Measurements from ENCODE around the gene BPIFB1. TPM values are rescaled to one million over a fixed set of nuclear protein-coding genes. Genes with fewer than 3 reads are reported as not detected.

Gene BPIFB1
- total RNA-seq, 1 donor from 2014 or later, result not detected

DNA sequence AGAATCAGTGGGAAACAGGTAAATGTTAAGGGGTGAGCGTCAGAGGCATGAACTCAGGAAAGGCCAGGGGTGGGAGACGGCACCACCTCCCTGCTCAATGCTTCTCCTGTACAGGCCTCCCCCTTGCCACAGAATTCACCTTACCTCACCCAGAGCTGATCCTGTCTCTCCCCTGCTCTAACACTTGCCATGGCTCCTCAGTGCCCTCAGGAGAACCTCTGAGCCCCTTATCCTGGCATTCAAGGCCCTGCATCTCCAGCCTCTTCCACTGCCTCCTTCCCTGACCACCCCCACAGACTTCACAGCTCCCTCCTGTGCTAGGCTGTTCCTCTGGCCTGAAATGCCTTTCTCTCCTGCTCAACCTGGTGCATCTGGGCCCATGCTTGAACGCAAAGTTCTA is 33.9 kb downstream of the BPIFB1 start:
- DNase-seq (ENCODE audit: low read depth), result no peak
- TF ChIP-seq, protein P1, sequence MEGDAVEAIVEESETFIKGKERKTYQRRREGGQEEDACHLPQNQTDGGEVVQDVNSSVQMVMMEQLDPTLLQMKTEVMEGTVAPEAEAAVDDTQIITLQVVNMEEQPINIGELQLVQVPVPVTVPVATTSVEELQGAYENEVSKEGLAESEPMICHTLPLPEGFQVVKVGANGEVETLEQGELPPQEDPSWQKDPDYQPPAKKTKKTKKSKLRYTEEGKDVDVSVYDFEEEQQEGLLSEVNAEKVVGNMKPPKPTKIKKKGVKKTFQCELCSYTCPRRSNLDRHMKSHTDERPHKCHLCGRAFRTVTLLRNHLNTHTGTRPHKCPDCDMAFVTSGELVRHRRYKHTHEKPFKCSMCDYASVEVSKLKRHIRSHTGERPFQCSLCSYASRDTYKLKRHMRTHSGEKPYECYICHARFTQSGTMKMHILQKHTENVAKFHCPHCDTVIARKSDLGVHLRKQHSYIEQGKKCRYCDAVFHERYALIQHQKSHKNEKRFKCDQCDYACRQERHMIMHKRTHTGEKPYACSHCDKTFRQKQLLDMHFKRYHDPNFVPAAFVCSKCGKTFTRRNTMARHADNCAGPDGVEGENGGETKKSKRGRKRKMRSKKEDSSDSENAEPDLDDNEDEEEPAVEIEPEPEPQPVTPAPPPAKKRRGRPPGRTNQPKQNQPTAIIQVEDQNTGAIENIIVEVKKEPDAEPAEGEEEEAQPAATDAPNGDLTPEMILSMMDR (conservative IDR thresholded peaks at IDR 0.05; ENCODE audit: low read depth, low read length), result no peak
- no peak overlapping the region for H3K4me3 ChIP-seq (ENCODE audit: low read depth, low read length)

DNA sequence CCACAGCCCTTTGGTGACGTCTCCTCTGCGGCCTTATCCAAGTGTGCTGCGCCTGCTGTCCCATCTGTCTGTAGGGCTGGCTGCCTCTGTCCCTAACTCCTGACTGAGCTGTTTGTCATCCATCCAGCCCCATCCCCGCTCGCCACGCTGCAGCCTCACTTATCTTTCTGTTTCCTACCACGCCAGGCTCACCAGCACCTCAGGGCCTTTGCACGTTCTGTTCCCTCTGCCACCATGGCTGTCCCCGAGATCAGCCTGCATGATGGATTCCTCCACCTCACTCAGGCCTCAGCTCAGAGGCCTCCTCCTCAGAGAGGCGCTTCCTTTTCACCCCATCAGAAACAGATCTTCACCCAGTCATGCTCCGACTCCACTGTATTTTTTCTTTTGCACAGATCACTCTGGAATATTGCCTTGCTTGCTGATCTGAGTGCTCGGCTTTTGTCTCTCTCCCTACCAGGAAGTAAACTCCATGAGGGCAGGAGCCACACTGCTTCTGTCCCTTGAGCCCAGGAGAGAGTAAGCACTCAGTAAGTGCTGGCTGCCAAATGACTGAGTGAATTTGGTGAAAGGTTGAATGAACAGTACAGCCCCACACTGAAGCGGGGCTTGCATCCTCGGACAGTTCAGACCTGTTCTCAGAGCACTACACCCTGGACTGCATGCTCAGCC is 34.5 kb downstream of the BPIFB1 start:
- DNase-seq (ENCODE audit: low read depth), result no peak
- TF ChIP-seq, protein P1 (conservative IDR thresholded peaks at IDR 0.05; ENCODE audit: low read depth, low read length), result no peak
- H3K4me3 ChIP-seq (ENCODE audit: low read depth, low read length), result no peak overlapping the region

DNA sequence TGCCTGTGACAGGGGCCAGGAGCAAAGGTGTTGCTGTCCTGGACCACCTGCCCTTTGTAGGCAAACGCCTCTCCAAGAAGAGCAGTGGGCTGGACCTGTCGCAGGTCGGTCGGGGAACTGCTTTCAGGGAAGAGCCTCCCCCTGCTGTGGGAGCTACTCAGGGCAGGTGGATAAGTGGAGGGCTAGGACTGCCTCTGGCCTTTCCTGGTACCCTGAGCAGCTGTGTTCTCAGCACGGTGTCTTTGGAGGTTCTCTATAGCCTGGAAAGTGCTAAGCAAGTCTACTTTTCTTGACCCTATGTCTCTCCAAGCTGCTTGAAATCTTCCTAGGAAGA is 35.0 kb downstream of the BPIFB1 start:
- TF ChIP-seq, protein P1 (conservative IDR thresholded peaks at IDR 0.05; ENCODE audit: low read depth, low read length), result no peak
- DNase-seq (ENCODE audit: low read depth), result no peak
- H3K4me3 ChIP-seq (ENCODE audit: low read depth, low read length), result no peak overlapping the region

DNA sequence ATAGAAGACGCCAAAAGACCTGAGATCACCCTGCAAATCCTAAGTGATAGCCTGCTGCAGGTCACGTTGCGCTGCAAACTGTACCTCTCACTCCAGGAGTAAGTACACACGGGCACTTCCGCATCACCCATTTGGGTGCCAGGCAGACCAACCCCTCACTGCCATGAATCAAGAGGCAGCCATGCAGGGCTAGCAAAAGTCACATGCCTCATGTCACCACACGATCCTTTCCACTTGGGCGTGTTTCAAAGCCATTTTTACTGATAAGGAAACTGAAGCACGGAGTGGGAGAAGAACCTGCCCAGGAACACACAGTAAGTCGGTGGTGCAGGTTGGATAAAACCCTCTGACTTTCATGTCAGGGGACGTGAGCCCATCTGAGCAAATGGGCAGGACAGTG is 37.0 kb downstream of the BPIFB1 start:
- no peak overlapping the region for H3K4me3 ChIP-seq (ENCODE audit: low read depth, low read length)
- TF ChIP-seq, protein P1 (conservative IDR thresholded peaks at IDR 0.05; ENCODE audit: low read depth, low read length), result no peak
- no peak for DNase-seq (ENCODE audit: low read depth)

DNA sequence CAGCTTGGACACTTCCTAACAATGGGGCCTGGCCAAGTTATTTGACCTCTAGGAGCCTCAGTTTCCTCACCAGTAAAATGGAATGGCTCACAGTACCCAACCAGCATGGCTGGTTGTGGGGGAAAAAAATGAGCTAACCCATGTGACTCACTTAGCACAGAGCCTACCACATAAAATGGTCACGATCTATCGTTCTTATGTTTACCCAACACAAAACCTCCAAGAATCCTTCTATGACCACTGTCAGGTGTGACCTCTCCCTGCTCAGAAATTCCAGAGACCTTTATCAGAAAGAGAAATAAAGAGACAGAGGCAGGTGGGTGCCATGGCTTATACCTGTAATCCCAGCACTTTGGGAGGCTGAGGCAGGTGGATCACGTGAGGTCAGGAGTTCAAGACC is 39.4 kb downstream of the BPIFB1 start:
- no peak overlapping the region for H3K4me3 ChIP-seq (ENCODE audit: low read depth, low read length)
- no peak for DNase-seq (ENCODE audit: low read depth)
- TF ChIP-seq, protein P1 (conservative IDR thresholded peaks at IDR 0.05; ENCODE audit: low read depth, low read length), result no peak

DNA sequence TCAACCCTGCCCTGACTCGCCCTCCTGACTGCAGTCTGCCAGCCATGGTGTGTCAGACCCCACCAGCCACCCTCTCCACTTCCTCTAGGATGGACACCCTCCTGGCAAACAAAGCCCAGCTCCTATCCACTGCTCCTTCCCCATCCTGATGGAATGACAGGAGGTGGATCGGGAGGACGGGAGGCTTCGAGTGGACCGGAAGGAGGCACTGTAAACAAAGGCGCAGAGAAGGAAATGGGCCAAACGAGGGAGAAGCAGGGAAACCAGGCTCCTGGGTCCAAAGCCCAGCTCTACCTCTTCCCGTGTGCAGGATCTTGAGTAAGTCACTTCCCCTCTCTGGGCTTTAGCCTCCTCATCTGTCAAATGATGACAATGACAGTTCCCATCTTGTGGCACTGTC is 40.2 kb downstream of the BPIFB1 start:
- no peak for DNase-seq (ENCODE audit: low read depth)
- H3K4me3 ChIP-seq (ENCODE audit: low read depth, low read length), result no peak overlapping the region
- TF ChIP-seq, protein P1 (conservative IDR thresholded peaks at IDR 0.05; ENCODE audit: low read depth, low read length), result no peak

DNA sequence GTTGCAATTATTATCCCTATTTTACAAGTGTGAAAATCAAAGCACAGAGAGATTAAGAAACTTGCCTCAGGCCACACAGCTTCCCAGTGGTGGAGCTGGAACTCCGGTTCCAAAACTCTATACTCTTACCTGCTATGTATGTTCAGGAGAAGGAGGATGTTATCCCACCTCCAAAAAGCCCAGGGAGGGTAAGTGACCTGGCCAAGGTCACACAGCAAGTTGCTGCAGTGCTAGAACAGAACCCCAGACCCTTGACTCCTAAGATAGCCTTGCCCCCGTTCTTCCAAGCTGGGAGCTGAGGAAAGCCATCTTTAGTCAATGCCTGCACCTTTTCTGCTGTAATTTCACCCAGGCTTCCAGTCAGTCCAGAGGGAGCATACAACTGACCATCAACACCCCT is 42.3 kb downstream of the BPIFB1 start:
- TF ChIP-seq, protein P1 (conservative IDR thresholded peaks at IDR 0.05; ENCODE audit: low read depth, low read length), result no peak
- DNase-seq (ENCODE audit: low read depth), result no peak
- no peak overlapping the region for H3K4me3 ChIP-seq (ENCODE audit: low read depth, low read length)

All from epithelial cell of proximal tubule (primary cell).